Peyer's patch (tissue), 4 donors: ENCODE results near the gene CATSPER3.

Experiments used
- POLR2A ChIP-seq, 2 donors: fragments of 450-650 bp; IDR thresholded peaks; one replicate each; pipeline ENCODE4 v1.5.1; 2017; ENCODE audit warnings: antibody characterized with exemption in 2 of 2, mild to moderate bottlenecking in 2 of 2, moderate library complexity in 2 of 2
- TF ChIP-seq, protein P1 (sequence below), 6 experiments: fragments of 450-650 bp in 4 of 6; fragments of 200-600 bp in 2 of 6; sonication (generic) in 1 of 6; IDR thresholded peaks; one replicate each; pipeline ENCODE4 v1.5.1; 2017 to 2019; ENCODE audit warnings: antibody characterized with exemption in 6 of 6, mild to moderate bottlenecking in 3 of 6, moderate library complexity in 1 of 6

GRCh38 chr5:135053989-135054388 lies 86.3 kb downstream of the CATSPER3 start:
- TF ChIP-seq, protein P1, sequence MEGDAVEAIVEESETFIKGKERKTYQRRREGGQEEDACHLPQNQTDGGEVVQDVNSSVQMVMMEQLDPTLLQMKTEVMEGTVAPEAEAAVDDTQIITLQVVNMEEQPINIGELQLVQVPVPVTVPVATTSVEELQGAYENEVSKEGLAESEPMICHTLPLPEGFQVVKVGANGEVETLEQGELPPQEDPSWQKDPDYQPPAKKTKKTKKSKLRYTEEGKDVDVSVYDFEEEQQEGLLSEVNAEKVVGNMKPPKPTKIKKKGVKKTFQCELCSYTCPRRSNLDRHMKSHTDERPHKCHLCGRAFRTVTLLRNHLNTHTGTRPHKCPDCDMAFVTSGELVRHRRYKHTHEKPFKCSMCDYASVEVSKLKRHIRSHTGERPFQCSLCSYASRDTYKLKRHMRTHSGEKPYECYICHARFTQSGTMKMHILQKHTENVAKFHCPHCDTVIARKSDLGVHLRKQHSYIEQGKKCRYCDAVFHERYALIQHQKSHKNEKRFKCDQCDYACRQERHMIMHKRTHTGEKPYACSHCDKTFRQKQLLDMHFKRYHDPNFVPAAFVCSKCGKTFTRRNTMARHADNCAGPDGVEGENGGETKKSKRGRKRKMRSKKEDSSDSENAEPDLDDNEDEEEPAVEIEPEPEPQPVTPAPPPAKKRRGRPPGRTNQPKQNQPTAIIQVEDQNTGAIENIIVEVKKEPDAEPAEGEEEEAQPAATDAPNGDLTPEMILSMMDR (IDR thresholded peaks at IDR 0.05): no peak
- TF ChIP-seq POLR2A (IDR thresholded peaks at IDR 0.05): no peak
